ENCODE data around the gene CECR2.

The CECR2 gene

DNA sequence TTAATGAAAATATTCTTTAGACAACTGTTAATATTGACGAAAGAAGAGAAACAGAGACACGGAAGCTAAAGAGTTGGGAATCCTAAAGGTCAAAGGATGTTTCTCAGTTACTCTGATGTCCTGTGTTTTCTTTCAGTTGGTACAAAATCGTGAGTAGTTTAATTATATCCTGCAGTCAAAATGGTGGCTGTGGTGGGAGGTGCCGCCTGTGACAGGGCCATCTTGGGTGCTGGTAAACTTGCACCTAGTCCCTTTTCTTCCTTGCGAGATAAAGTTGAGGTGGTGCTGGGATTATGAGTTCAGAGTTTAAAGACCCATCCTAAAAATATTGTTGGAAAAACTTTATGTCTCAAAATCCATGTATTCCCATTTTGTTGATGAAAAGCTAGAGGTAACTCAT, 2.2 kb downstream of the CECR2 start:
- peak overlapping the region; percentile 60 for H3K4me3 ChIP-seq (ENCODE audit: insufficient read length, low read depth)
- peaks cover 3% of the 10 kb centered on the region for H3K36me3 ChIP-seq (ENCODE audit: insufficient read depth, insufficient read length, low read length)
- peak overlapping the region; percentile 91 for H3K9ac ChIP-seq (ENCODE audit: insufficient read length, low read depth)
- H3K4me1 ChIP-seq (ENCODE audit: insufficient read depth, insufficient read length) = peaks cover 3% of the 10 kb centered on the region
- no peaks in the 10 kb centered on the region for H3K27me3 ChIP-seq (ENCODE audit: insufficient read depth, insufficient read length)
- TF ChIP-seq YY1 (IDR thresholded peaks at IDR 0.05; ENCODE audit: insufficient read depth, insufficient read length) (peak; percentile 40), ZNF274 (IDR thresholded peaks at IDR 0.05; ENCODE audit: low read depth, low read length) (no peak), SUZ12 (IDR thresholded peaks at IDR 0.05; ENCODE audit: extremely low read depth, insufficient read depth, insufficient read length) (no peak)
- H3K9me3 ChIP-seq (ENCODE audit: insufficient read depth, low read length) = no peaks in the 10 kb centered on the region
- DNase-seq (ENCODE audit: low read depth, low spot score) = no peak

DNA sequence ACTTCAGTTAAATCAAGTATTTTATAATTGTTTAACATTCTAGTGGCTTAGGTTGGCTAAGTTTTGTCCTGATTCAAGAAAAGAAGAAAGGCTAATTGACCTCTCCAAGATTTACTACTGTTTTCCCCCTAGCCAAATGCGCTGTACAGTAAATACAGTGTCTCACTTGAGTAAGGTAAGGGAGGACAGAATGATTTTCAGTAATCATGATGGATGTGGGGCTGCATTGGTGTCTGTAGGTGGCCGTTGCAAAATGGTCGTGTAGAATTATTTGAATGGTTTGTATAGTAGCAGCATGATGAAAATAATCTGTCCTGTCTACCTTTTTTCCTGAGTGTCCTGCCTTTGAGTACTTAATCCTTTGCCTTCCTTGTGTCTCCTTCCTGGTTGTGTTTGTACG, 4.6 kb downstream of the CECR2 start:
- Histone ChIP-seq H3K4me3 (ENCODE audit: insufficient read length, low read depth) (no peak overlapping the region), H3K36me3 (ENCODE audit: insufficient read depth, insufficient read length, low read length) (peaks cover 3% of the 10 kb centered on the region), H3K9ac (ENCODE audit: insufficient read length, low read depth) (no peak overlapping the region), H3K9me3 (ENCODE audit: insufficient read depth, low read length) (no peaks in the 10 kb centered on the region), H3K27me3 (ENCODE audit: insufficient read depth, insufficient read length) (no peaks in the 10 kb centered on the region), H3K4me1 (ENCODE audit: insufficient read depth, insufficient read length) (peaks cover 3% of the 10 kb centered on the region)
- TF ChIP-seq YY1 (IDR thresholded peaks at IDR 0.05; ENCODE audit: insufficient read depth, insufficient read length) (no peak), ZNF274 (IDR thresholded peaks at IDR 0.05; ENCODE audit: low read depth, low read length) (no peak), SUZ12 (IDR thresholded peaks at IDR 0.05; ENCODE audit: extremely low read depth, insufficient read depth, insufficient read length) (no peak)
- no peak for DNase-seq (ENCODE audit: low read depth, low spot score)

DNA sequence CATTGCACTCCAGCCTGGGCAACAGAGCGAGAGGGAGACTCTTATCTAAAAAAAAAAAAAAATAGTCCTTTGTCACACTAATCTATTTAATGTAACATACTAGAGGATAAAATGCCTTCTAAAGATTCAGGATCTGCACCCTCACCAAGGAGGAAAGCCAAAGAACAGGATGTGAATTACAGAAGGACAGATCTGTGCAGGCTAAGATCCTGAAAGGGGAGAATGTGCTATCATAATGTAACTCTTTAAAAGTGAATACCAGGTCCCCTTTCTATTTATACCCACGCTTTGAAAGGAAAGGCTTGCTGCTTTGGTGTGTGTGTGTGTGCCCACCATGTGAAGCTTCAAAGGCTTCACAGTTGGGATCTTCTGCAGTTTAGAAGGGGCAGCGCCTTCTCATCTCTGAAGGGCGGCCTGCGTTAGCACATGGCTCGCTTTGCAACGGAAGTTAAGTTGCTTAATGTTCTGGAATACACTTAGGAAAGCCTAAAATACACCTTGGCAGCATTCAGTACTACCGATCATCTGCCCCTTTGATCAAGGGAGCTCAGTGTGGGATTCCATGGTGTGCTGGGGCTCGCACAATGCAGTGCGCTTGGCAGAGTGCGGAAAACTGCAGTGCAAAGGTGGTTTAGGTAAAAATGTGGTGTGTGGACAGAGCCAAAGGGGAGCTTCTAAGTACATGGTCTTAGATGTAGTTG, 6.8 kb downstream of the CECR2 start:
- Histone ChIP-seq H3K27me3 (ENCODE audit: insufficient read depth, insufficient read length) (no peaks in the 10 kb centered on the region), H3K9me3 (ENCODE audit: insufficient read depth, low read length) (no peaks in the 10 kb centered on the region), H3K4me1 (ENCODE audit: insufficient read depth, insufficient read length) (peaks cover 3% of the 10 kb centered on the region), H3K9ac (ENCODE audit: insufficient read length, low read depth) (no peak overlapping the region), H3K4me3 (ENCODE audit: insufficient read length, low read depth) (no peak overlapping the region), H3K36me3 (ENCODE audit: insufficient read depth, insufficient read length, low read length) (peaks cover 3% of the 10 kb centered on the region)
- DNase-seq (ENCODE audit: low read depth, low spot score) = no peak
- TF ChIP-seq ZNF274 (IDR thresholded peaks at IDR 0.05; ENCODE audit: low read depth, low read length) (no peak), SUZ12 (IDR thresholded peaks at IDR 0.05; ENCODE audit: extremely low read depth, insufficient read depth, insufficient read length) (no peak), YY1 (IDR thresholded peaks at IDR 0.05; ENCODE audit: insufficient read depth, insufficient read length) (no peak)

DNA sequence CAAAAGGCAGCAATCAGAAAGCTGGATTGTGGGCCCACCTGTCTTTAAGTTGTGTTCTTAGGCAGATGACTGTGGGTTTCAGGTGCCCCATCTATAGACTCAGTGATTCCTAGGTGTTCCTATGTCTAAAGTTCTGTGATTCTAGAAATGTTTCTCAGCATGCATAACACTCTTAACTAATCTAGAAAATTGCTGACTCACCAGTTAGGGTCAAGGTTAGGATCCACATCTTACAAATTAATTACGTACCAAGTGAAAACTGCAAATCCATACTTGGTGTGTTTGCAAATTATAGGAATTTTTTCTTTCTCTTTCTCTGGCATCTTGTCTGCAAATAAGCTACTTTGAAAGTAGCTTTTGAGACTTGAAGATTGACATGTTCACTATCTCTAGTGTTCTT, 7.7 kb downstream of the CECR2 start:
- H3K27me3 ChIP-seq (ENCODE audit: insufficient read depth, insufficient read length) = no peaks in the 10 kb centered on the region
- peaks cover 3% of the 10 kb centered on the region for H3K4me1 ChIP-seq (ENCODE audit: insufficient read depth, insufficient read length)
- no peak for DNase-seq (ENCODE audit: low read depth, low spot score)
- no peak for TF ChIP-seq ZNF274 (IDR thresholded peaks at IDR 0.05; ENCODE audit: low read depth, low read length)
- TF ChIP-seq YY1 (IDR thresholded peaks at IDR 0.05; ENCODE audit: insufficient read depth, insufficient read length) = no peak
- no peak for TF ChIP-seq SUZ12 (IDR thresholded peaks at IDR 0.05; ENCODE audit: extremely low read depth, insufficient read depth, insufficient read length)
- no peaks in the 10 kb centered on the region for H3K9me3 ChIP-seq (ENCODE audit: insufficient read depth, low read length)
- peaks cover 3% of the 10 kb centered on the region for H3K36me3 ChIP-seq (ENCODE audit: insufficient read depth, insufficient read length, low read length)
- no peak overlapping the region for H3K9ac ChIP-seq (ENCODE audit: insufficient read length, low read depth)
- no peak overlapping the region for H3K4me3 ChIP-seq (ENCODE audit: insufficient read length, low read depth)

DNA sequence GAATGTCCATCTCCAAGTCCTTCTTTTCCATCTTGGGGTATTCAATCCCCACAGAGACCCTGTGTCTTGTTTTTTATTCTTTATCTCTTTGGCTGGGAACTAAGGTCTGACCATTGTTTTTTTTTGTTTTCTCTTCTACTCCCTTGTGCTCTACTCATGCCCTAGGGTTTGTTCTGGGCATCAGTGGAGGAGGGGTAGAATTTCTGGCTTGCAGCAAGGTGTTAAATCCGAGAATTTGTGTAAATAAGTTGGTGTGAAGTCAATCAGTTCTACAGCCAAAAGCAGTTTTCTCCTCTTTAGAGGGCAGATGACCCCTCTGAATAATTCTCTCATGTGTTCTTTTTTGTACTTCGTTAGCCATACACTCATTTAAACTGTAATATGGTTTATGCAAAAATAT, 10.7 kb downstream of the CECR2 start:
- no peaks in the 10 kb centered on the region for H3K36me3 ChIP-seq (ENCODE audit: insufficient read depth, insufficient read length, low read length)
- H3K4me1 ChIP-seq (ENCODE audit: insufficient read depth, insufficient read length) = peaks cover 3% of the 10 kb centered on the region
- DNase-seq (ENCODE audit: low read depth, low spot score) = no peak
- no peaks in the 10 kb centered on the region for H3K27me3 ChIP-seq (ENCODE audit: insufficient read depth, insufficient read length)
- TF ChIP-seq ZNF274 (IDR thresholded peaks at IDR 0.05; ENCODE audit: low read depth, low read length) = no peak
- TF ChIP-seq YY1 (IDR thresholded peaks at IDR 0.05; ENCODE audit: insufficient read depth, insufficient read length) = no peak
- no peak for TF ChIP-seq SUZ12 (IDR thresholded peaks at IDR 0.05; ENCODE audit: extremely low read depth, insufficient read depth, insufficient read length)
- peaks cover 18% of the 10 kb centered on the region; the same call in 1 of the 2 replicates for H3K9me3 ChIP-seq (ENCODE audit: insufficient read depth, low read length)
- no peak overlapping the region for H3K9ac ChIP-seq (ENCODE audit: insufficient read length, low read depth)
- H3K4me3 ChIP-seq (ENCODE audit: insufficient read length, low read depth) = no peak overlapping the region

DNA sequence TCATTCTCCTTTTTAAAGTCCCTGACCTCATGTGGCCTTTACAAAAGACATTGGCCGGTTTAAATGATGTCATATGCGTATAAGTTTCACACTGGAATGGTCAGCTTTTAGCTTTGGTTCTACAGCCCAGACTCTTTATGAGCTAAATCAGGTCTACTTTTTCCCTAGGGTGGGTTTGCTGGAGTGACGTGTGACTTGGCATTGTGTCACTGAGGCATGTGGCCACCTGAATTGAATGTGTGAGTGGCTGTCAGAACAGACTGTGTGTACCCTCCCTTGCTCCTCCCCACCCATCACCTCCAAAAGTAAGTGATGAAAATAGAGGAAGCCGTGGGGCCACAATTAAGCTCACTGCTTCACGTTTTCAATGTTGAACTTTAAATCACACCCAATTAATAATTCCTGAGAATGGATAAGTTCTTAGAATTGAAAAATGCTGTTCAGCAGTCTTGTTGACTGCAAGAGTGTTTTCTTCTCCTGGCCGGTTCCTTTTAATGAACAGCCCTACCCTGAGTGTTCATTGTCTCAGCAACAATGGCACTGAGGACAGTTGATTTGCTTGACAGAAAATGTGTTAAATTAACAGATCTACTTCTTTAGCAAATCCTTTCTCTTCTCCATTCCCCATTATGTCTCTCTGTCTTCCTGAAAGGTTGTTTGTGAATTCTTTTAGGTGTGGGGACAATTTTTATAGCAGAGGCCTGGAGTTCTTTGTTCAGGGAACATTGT, 11.3 kb downstream of the CECR2 start:
- no peaks in the 10 kb centered on the region for H3K36me3 ChIP-seq (ENCODE audit: insufficient read depth, insufficient read length, low read length)
- no peak for TF ChIP-seq SUZ12 (IDR thresholded peaks at IDR 0.05; ENCODE audit: extremely low read depth, insufficient read depth, insufficient read length)
- no peak for TF ChIP-seq YY1 (IDR thresholded peaks at IDR 0.05; ENCODE audit: insufficient read depth, insufficient read length)
- no peaks in the 10 kb centered on the region for H3K27me3 ChIP-seq (ENCODE audit: insufficient read depth, insufficient read length)
- H3K4me1 ChIP-seq (ENCODE audit: insufficient read depth, insufficient read length) = peaks cover 3% of the 10 kb centered on the region
- H3K9me3 ChIP-seq (ENCODE audit: insufficient read depth, low read length) = peaks cover 18% of the 10 kb centered on the region; the same call in 1 of the 2 replicates
- H3K4me3 ChIP-seq (ENCODE audit: insufficient read length, low read depth) = no peak overlapping the region
- DNase-seq (ENCODE audit: low read depth, low spot score) = no peak
- H3K9ac ChIP-seq (ENCODE audit: insufficient read length, low read depth) = no peak overlapping the region

DNA sequence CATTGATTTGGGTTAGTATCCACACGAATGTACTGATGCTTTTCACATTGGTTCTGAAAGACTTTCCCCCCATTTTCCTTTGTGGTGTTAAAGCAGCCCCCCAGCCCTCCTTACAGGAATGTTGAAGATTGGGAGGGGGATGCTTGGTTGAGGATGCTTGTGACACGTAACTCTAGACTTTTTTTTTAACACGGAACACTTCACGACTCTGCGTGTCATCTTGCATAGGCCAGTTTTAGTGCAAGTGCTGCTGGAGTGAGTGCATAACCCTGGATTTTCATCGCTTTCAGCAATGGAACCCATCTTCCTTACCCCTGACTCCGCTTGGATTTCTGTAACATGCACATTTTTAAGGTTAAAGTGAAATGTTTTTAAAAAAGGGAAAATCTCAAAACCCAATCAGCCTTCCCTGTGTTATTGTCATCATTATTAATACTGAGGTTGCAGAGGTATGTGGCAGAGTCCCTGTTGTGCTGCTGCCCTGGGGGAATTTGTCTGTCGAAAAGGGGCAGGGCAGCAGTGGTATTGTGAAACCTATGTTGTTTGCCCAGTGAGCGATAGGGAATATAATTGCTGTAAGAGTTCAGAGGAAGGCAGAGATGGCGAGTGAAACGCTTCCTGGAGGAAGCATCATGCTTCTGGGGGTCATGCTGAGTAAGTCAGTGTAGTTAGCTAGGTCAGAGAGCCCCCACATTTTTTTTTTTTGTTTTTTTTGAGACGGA, 12.1 kb downstream of the CECR2 start:
- no peak for DNase-seq (ENCODE audit: low read depth, low spot score)
- H3K9me3 ChIP-seq (ENCODE audit: insufficient read depth, low read length) = peaks cover 18% of the 10 kb centered on the region; the same call in 1 of the 2 replicates
- no peaks in the 10 kb centered on the region for H3K36me3 ChIP-seq (ENCODE audit: insufficient read depth, insufficient read length, low read length)
- peaks cover 5% of the 10 kb centered on the region for H3K4me1 ChIP-seq (ENCODE audit: insufficient read depth, insufficient read length)
- no peak overlapping the region for H3K4me3 ChIP-seq (ENCODE audit: insufficient read length, low read depth)
- TF ChIP-seq ZNF274 (IDR thresholded peaks at IDR 0.05; ENCODE audit: low read depth, low read length) (no peak), SUZ12 (IDR thresholded peaks at IDR 0.05; ENCODE audit: extremely low read depth, insufficient read depth, insufficient read length) (no peak), YY1 (IDR thresholded peaks at IDR 0.05; ENCODE audit: insufficient read depth, insufficient read length) (no peak)
- no peaks in the 10 kb centered on the region for H3K27me3 ChIP-seq (ENCODE audit: insufficient read depth, insufficient read length)
- no peak overlapping the region for H3K9ac ChIP-seq (ENCODE audit: insufficient read length, low read depth)
